Measurements from ENCODE around the gene PLCB1.

GRCh38 chr20:8126841-8127378, 5.2 kb upstream of the PLCB1 start:
- TF ChIP-seq POLR2AphosphoS5 (IDR thresholded peaks at IDR 0.05; ENCODE audit: borderline replicate concordance, low read depth, low read length) (no peak), EZH2 (IDR thresholded peaks at IDR 0.05) (no peak)

Data from SK-N-MC (cell line).